Neural cell (in vitro differentiated cells): ENCODE measurements around the gene ECI1.

ENCODE experiments used
- EP300 ChIP-seq: fragments of 450-650 bp; conservative IDR thresholded peaks from 2 replicates; pipeline ENCODE4 v1.6.1; 2014; ENCODE audit warnings: antibody characterized with exemption, mild to moderate bottlenecking, moderate library complexity; ENCODE audit not compliant: poor library complexity, severe bottlenecking
- EZH2 ChIP-seq: fragments of 200-600, 300-800 bp; shearing (Covaris generic), sonication (generic); IDR thresholded peaks from 2 replicates; pipeline ENCODE4 v1.6.1; 2014; ENCODE audit warnings: antibody characterized with exemption, low read length, borderline replicate concordance, mild to moderate bottlenecking; ENCODE audit not compliant: insufficient read depth, poor library complexity, severe bottlenecking
- POLR2AphosphoS5 ChIP-seq: IDR thresholded peaks from 2 replicates; pipeline ENCODE4 v1.6.1; 2012
- RAD21 ChIP-seq: fragments of 450-650 bp; conservative IDR thresholded peaks from 2 replicates; pipeline ENCODE4 v1.6.1; 2014; ENCODE audit warnings: antibody characterized with exemption, mild to moderate bottlenecking, moderate library complexity
- REST ChIP-seq: IDR thresholded peaks from 2 replicates; pipeline ENCODE4 v1.6.1; 2012; ENCODE audit warnings: borderline replicate concordance
- SMC3 ChIP-seq: fragments of 450-650 bp; conservative IDR thresholded peaks from 2 replicates; pipeline ENCODE4 v1.6.1; 2014; ENCODE audit warnings: antibody characterized with exemption, mild to moderate bottlenecking, moderate library complexity; ENCODE audit not compliant: poor library complexity
- TAF1 ChIP-seq: IDR thresholded peaks from 2 replicates; pipeline ENCODE4 v1.6.1; 2012; ENCODE audit warnings: low read depth
- TF ChIP-seq, protein P1 (sequence below): fragments of 450-650 bp; IDR thresholded peaks from 2 replicates; pipeline ENCODE4 v1.5.1; 2014; ENCODE audit warnings: antibody characterized with exemption, mild to moderate bottlenecking, moderate library complexity; ENCODE audit not compliant: poor library complexity, severe bottlenecking

DNA sequence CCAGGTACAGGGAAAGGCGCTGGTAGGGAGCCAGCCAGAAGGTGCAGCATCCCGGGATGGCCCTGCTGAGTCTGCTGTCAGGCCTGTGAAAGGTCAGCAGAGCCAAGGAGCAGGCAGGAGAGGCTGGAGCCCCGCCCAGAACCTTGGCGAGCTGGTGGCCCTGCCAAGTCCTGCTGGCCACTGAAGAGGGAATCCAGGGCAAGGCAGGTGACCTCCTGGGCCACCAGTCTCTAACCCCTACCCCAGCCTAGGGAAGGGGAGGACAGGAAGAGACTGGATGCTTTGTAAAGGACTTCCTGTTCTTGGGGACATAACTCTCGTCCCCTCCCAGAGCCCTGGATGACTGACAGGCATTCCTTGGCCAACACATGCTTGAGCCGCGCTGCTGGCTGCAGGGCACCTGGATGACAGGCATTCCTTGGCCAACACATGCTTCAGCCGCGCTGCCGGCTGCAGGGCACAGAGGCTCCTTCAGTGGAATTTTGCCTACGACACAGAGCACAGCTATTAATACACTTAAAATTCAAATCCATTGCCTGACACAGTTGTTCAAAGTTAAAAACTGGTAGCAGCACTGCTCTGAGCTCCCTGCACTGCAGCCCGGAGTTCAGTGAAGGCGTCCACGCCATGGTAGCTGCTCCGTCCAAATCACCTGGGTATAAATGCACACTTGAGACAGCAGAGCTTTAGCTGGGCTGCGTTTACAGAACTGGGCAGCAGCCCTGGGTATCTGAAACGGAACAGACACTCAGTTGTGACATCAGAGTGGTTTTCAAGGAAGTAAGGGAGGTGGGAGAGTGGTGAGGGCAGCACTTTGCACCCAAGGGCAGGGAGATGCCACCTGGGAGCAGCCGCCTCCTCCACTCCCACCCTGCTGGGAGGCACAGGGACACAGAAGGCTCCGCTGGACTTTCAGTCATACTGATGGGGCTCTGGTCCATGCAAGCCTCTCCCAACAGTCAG, 38.7 kb downstream of the ECI1 start:
- TF ChIP-seq POLR2AphosphoS5 (no peak), REST (no peak), TAF1 (no peak), RAD21 (no peak), EP300 (no peak), EZH2 (no peak), SMC3 (no peak)
- TF ChIP-seq, protein P1, sequence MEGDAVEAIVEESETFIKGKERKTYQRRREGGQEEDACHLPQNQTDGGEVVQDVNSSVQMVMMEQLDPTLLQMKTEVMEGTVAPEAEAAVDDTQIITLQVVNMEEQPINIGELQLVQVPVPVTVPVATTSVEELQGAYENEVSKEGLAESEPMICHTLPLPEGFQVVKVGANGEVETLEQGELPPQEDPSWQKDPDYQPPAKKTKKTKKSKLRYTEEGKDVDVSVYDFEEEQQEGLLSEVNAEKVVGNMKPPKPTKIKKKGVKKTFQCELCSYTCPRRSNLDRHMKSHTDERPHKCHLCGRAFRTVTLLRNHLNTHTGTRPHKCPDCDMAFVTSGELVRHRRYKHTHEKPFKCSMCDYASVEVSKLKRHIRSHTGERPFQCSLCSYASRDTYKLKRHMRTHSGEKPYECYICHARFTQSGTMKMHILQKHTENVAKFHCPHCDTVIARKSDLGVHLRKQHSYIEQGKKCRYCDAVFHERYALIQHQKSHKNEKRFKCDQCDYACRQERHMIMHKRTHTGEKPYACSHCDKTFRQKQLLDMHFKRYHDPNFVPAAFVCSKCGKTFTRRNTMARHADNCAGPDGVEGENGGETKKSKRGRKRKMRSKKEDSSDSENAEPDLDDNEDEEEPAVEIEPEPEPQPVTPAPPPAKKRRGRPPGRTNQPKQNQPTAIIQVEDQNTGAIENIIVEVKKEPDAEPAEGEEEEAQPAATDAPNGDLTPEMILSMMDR, result no peak
